MG63 (cell line): ENCODE data around the gene FLNB. TPM values are rescaled to one million over a fixed set of nuclear protein-coding genes. Genes with fewer than 3 reads are reported as not detected.

Experiments
- DNase-seq: peaks from one replicate; pipeline ENCODE4 v3.0.0-alpha.2; 2020
- H3K27me3 ChIP-seq: fragments of 250-450 bp; sonication (Bioruptor Pico); 2 replicates; pipeline ENCODE4 v1.5.1; 2020; ENCODE audit warnings: mild to moderate bottlenecking, moderate library complexity
- H3K36me3 ChIP-seq: fragments of 250-450 bp; sonication (Bioruptor Pico); 2 replicates; pipeline ENCODE4 v1.5.1; 2020; ENCODE audit warnings: mild to moderate bottlenecking, moderate library complexity
- H3K4me3 ChIP-seq: fragments of 250-450 bp; sonication (Bioruptor Pico); 2 replicates; pipeline ENCODE4 v1.5.1; 2020; ENCODE audit warnings: mild to moderate bottlenecking, moderate library complexity
- H3K9me3 ChIP-seq: fragments of 250-450 bp; sonication (Bioruptor Pico); 2 replicates; pipeline ENCODE4 v1.5.1; 2020; ENCODE audit warnings: mild to moderate bottlenecking, moderate library complexity
- total RNA-seq: library from RNA; depleted of rRNA; stranded (reverse); fragments of >200 nt; shearing (Covaris generic); gene quantifications from 2 replicates; pipeline ENCODE4 v1.2.3, GENCODE V29; 2014; ENCODE audit warnings: low replicate concordance

FLNB gene
- total RNA-seq, 1 experiment from 2014 or later = 128 TPM

- DNase-seq = no peak
- no peak overlapping the region for H3K4me3 ChIP-seq
- no peaks in the 10 kb centered on the region for H3K9me3 ChIP-seq
- H3K27me3 ChIP-seq = no peaks in the 10 kb centered on the region
- peaks cover 6% of the 10 kb centered on the region for H3K36me3 ChIP-seq
Observed at GRCh38 chr3:58018892-58019742, 10.9 kb downstream of the FLNB start.

- Histone ChIP-seq H3K27me3 (no peaks in the 10 kb centered on the region), H3K36me3 (no peaks in the 10 kb centered on the region; the same call in 1 of the 2 replicates), H3K9me3 (no peaks in the 10 kb centered on the region), H3K4me3 (no peak overlapping the region)
- DNase-seq = no peak
Observed at GRCh38 chr3:58020783-58021071, 12.5 kb downstream of the FLNB start.

- no peaks in the 10 kb centered on the region; the same call in 1 of the 2 replicates for H3K36me3 ChIP-seq
- H3K4me3 ChIP-seq = no peak overlapping the region
- no peak for DNase-seq
- H3K9me3 ChIP-seq = no peaks in the 10 kb centered on the region
- H3K27me3 ChIP-seq = no peaks in the 10 kb centered on the region
Observed at GRCh38 chr3:58021072-58021959, 13.1 kb downstream of the FLNB start.

- Histone ChIP-seq H3K36me3 (no peaks in the 10 kb centered on the region; the same call in 1 of the 2 replicates), H3K27me3 (no peaks in the 10 kb centered on the region), H3K4me3 (no peak overlapping the region), H3K9me3 (no peaks in the 10 kb centered on the region)
- no peak for DNase-seq
Observed at GRCh38 chr3:58021962-58022361, 13.7 kb downstream of the FLNB start.

- Histone ChIP-seq H3K27me3 (no peaks in the 10 kb centered on the region), H3K4me3 (no peak overlapping the region), H3K9me3 (no peaks in the 10 kb centered on the region), H3K36me3 (no peaks in the 10 kb centered on the region; the same call in 1 of the 2 replicates)
- DNase-seq = no peak
Observed at GRCh38 chr3:58022490-58022889, 14.3 kb downstream of the FLNB start.

GRCh38 chr3:58023531-58023930 is 15.3 kb downstream of the FLNB start:
- Histone ChIP-seq H3K27me3 (no peaks in the 10 kb centered on the region), H3K9me3 (no peaks in the 10 kb centered on the region), H3K36me3 (no peaks in the 10 kb centered on the region; the same call in 1 of the 2 replicates), H3K4me3 (no peak overlapping the region)
- DNase-seq = no peak

- Histone ChIP-seq H3K36me3 (no peaks in the 10 kb centered on the region; the same call in 1 of the 2 replicates), H3K27me3 (no peaks in the 10 kb centered on the region), H3K4me3 (no peak overlapping the region), H3K9me3 (no peaks in the 10 kb centered on the region)
- DNase-seq = no peak
Observed at GRCh38 chr3:58025406-58025805, 17.2 kb downstream of the FLNB start.

- no peaks in the 10 kb centered on the region for H3K27me3 ChIP-seq
- no peak overlapping the region for H3K4me3 ChIP-seq
- no peaks in the 10 kb centered on the region; the same call in 1 of the 2 replicates for H3K36me3 ChIP-seq
- no peaks in the 10 kb centered on the region for H3K9me3 ChIP-seq
- DNase-seq = peak; percentile 64
Observed at GRCh38 chr3:58025837-58026569, 17.8 kb downstream of the FLNB start.

GRCh38 chr3:58026598-58026997 is 18.4 kb downstream of the FLNB start:
- H3K4me3 ChIP-seq = no peak overlapping the region
- no peaks in the 10 kb centered on the region for H3K27me3 ChIP-seq
- no peaks in the 10 kb centered on the region; the same call in 1 of the 2 replicates for H3K36me3 ChIP-seq
- no peaks in the 10 kb centered on the region for H3K9me3 ChIP-seq
- no peak for DNase-seq

- H3K36me3 ChIP-seq = no peaks in the 10 kb centered on the region; the same call in 1 of the 2 replicates
- no peak overlapping the region for H3K4me3 ChIP-seq
- no peaks in the 10 kb centered on the region for H3K9me3 ChIP-seq
- H3K27me3 ChIP-seq = no peaks in the 10 kb centered on the region
- DNase-seq = no peak
Observed at GRCh38 chr3:58027704-58028317, 19.6 kb downstream of the FLNB start.

- no peak for DNase-seq
- Histone ChIP-seq H3K27me3 (no peaks in the 10 kb centered on the region), H3K36me3 (no peaks in the 10 kb centered on the region; the same call in 1 of the 2 replicates), H3K9me3 (no peaks in the 10 kb centered on the region), H3K4me3 (no peak overlapping the region)
Observed at GRCh38 chr3:58028902-58029301, 20.7 kb downstream of the FLNB start.

GRCh38 chr3:58029842-58030584 is 21.8 kb downstream of the FLNB start:
- Histone ChIP-seq H3K4me3 (no peak overlapping the region), H3K36me3 (no peaks in the 10 kb centered on the region; the same call in 1 of the 2 replicates), H3K27me3 (no peaks in the 10 kb centered on the region), H3K9me3 (no peaks in the 10 kb centered on the region)
- no peak for DNase-seq

GRCh38 chr3:58032186-58032585 is 24.0 kb downstream of the FLNB start:
- Histone ChIP-seq H3K36me3 (no peaks in the 10 kb centered on the region; the same call in 1 of the 2 replicates), H3K9me3 (no peaks in the 10 kb centered on the region), H3K27me3 (no peaks in the 10 kb centered on the region), H3K4me3 (no peak overlapping the region)
- no peak for DNase-seq

- H3K36me3 ChIP-seq = no peaks in the 10 kb centered on the region; the same call in 1 of the 2 replicates
- no peaks in the 10 kb centered on the region for H3K9me3 ChIP-seq
- no peaks in the 10 kb centered on the region for H3K27me3 ChIP-seq
- H3K4me3 ChIP-seq = no peak overlapping the region
- no peak for DNase-seq
Observed at GRCh38 chr3:58034738-58035523, 26.7 kb downstream of the FLNB start.
